Measurements from ENCODE around the gene KIF16B.

Gene KIF16B

GRCh38 chr20:16462711-16463110, 110.5 kb downstream of the KIF16B start:
- Histone ChIP-seq H3K27me3 (no peaks in the 10 kb centered on the region), H3K4me3 (ENCODE audit: low read depth in 1 of 2, low read length in 1 of 2) (no peak overlapping the region), H3K27ac (no peak overlapping the region), H3K36me3 (no peaks in the 10 kb centered on the region), H3K4me1 (ENCODE audit: control insufficient read depth in 1 of 2, insufficient read depth in 1 of 2, low read depth in 1 of 2, low read length in 1 of 2) (no peaks in the 10 kb centered on the region), H3K9me3 (no peaks in the 10 kb centered on the region)
- no peak for TF ChIP-seq CTCF (IDR thresholded peaks at IDR 0.05)

- TF ChIP-seq CTCF (IDR thresholded peaks at IDR 0.05): no peak
- H3K9me3 ChIP-seq: no peaks in the 10 kb centered on the region
- H3K27ac ChIP-seq: no peak overlapping the region
- no peaks in the 10 kb centered on the region for H3K36me3 ChIP-seq
- H3K27me3 ChIP-seq: no peaks in the 10 kb centered on the region
- H3K4me1 ChIP-seq (ENCODE audit: control insufficient read depth in 1 of 2, insufficient read depth in 1 of 2, low read depth in 1 of 2, low read length in 1 of 2): no peaks in the 10 kb centered on the region
- no peak overlapping the region for H3K4me3 ChIP-seq (ENCODE audit: low read depth in 1 of 2, low read length in 1 of 2)
Measured at GRCh38 chr20:16459019-16459700, 114.1 kb downstream of the KIF16B start.

GRCh38 chr20:16457514-16457913, 115.7 kb downstream of the KIF16B start:
- no peak for TF ChIP-seq CTCF (IDR thresholded peaks at IDR 0.05)
- no peak overlapping the region for H3K27ac ChIP-seq
- no peak overlapping the region for H3K4me3 ChIP-seq (ENCODE audit: low read depth in 1 of 2, low read length in 1 of 2)
- no peaks in the 10 kb centered on the region for H3K36me3 ChIP-seq
- no peaks in the 10 kb centered on the region for H3K9me3 ChIP-seq
- H3K27me3 ChIP-seq: no peaks in the 10 kb centered on the region
- peaks cover 3 to 4% of the 10 kb centered on the region in 2 experiments for H3K4me1 ChIP-seq (ENCODE audit: control insufficient read depth in 1 of 2, insufficient read depth in 1 of 2, low read depth in 1 of 2, low read length in 1 of 2)

- Histone ChIP-seq H3K27me3 (no peaks in the 10 kb centered on the region), H3K4me3 (ENCODE audit: low read depth in 1 of 2, low read length in 1 of 2) (no peak overlapping the region), H3K36me3 (no peaks in the 10 kb centered on the region), H3K27ac (no peak overlapping the region), H3K9me3 (no peaks in the 10 kb centered on the region), H3K4me1 (ENCODE audit: control insufficient read depth in 1 of 2, insufficient read depth in 1 of 2, low read depth in 1 of 2, low read length in 1 of 2) (peaks cover 3 to 8% of the 10 kb centered on the region in 2 experiments)
- TF ChIP-seq CTCF (IDR thresholded peaks at IDR 0.05): no peak
Measured at GRCh38 chr20:16455324-16455723, 117.9 kb downstream of the KIF16B start.

GRCh38 chr20:16451982-16452381, 121.3 kb downstream of the KIF16B start:
- no peak overlapping the region for H3K27ac ChIP-seq
- H3K4me1 ChIP-seq (ENCODE audit: control insufficient read depth in 1 of 2, insufficient read depth in 1 of 2, low read depth in 1 of 2, low read length in 1 of 2): peaks cover 3 to 8% of the 10 kb centered on the region in 2 experiments
- H3K36me3 ChIP-seq: no peaks in the 10 kb centered on the region
- no peak overlapping the region for H3K4me3 ChIP-seq (ENCODE audit: low read depth in 1 of 2, low read length in 1 of 2)
- TF ChIP-seq CTCF (IDR thresholded peaks at IDR 0.05): no peak
- no peaks in the 10 kb centered on the region for H3K27me3 ChIP-seq
- H3K9me3 ChIP-seq: no peaks in the 10 kb centered on the region

Measured in neutrophil (primary cell).